BLaER1 treated with 17β-estradiol and CSF1 and Interleukin-3, amounts not matched to agents 10 nM and 100 nM (cell line): ENCODE results near the gene CREB1.

Source experiments
- H3K27ac ChIP-seq, 11 experiments: shearing (Covaris generic); formaldehyde crosslinking; 2 replicates each; pipeline ENCODE4 v1.8.1; 2022
- H3K27me3 ChIP-seq, 11 experiments: shearing (Covaris generic); formaldehyde crosslinking; 2 replicates each; pipeline ENCODE4 v1.8.1; 2022
- H3K36me3 ChIP-seq, 11 experiments: shearing (Covaris generic); formaldehyde crosslinking; 2 replicates each; pipeline ENCODE4 v1.8.1; 2022
- H3K4me1 ChIP-seq, 10 experiments: shearing (Covaris generic); formaldehyde crosslinking; 2 replicates each; pipeline ENCODE4 v1.8.1; 2022
- H3K4me2 ChIP-seq, 11 experiments: shearing (Covaris generic); formaldehyde crosslinking; 2 replicates each; pipeline ENCODE4 v1.8.1; 2022
- H3K4me3 ChIP-seq, 10 experiments: shearing (Covaris generic); formaldehyde crosslinking; 2 replicates each; pipeline ENCODE4 v1.8.1; 2022
- H3K9ac ChIP-seq, 11 experiments: shearing (Covaris generic); formaldehyde crosslinking; 2 replicates each; pipeline ENCODE4 v1.8.1; 2022
- H3K9me3 ChIP-seq, 11 experiments: shearing (Covaris generic); formaldehyde crosslinking; replicated peaks in 1 of 11; 2 replicates each; pipeline ENCODE4 v1.8.1; 2022
- H4K20me1 ChIP-seq, 11 experiments: shearing (Covaris generic); formaldehyde crosslinking; 2 replicates each; pipeline ENCODE4 v1.8.1; 2022
- Cebpa-rat ChIP-seq, 11 experiments: shearing (Covaris generic); IDR thresholded peaks; 2 replicates each; pipeline ENCODE4 v1.8.1; 2022

CREB1 gene

GRCh38 chr2:207541933-207542332, 12.2 kb downstream of the CREB1 start:
- H3K27ac ChIP-seq, result no peak overlapping the region
- peaks cover 65 to 100% (median 96%) of the 10 kb centered on the region in 11 experiments; a peak in 21 of 22 replicates for H4K20me1 ChIP-seq
- H3K4me2 ChIP-seq, result no peak overlapping the region
- peaks cover 0 to 44% (median 20%) of the 10 kb centered on the region in 11 experiments; a peak in 12 of 22 replicates for H3K9me3 ChIP-seq
- no peak for TF ChIP-seq Cebpa-rat (IDR thresholded peaks at IDR 0.05)
- H3K9ac ChIP-seq, result no peak overlapping the region
- no peak overlapping the region for H3K4me3 ChIP-seq
- peaks cover 13 to 93% (median 74%) of the 10 kb centered on the region in 11 experiments; a peak in 21 of 22 replicates for H3K36me3 ChIP-seq
- peaks cover 0 to 14% (median 2%) of the 10 kb centered on the region in 10 experiments; a peak in 9 of 20 replicates for H3K4me1 ChIP-seq
- H3K27me3 ChIP-seq, result no peaks in the 10 kb centered on the region

DNA sequence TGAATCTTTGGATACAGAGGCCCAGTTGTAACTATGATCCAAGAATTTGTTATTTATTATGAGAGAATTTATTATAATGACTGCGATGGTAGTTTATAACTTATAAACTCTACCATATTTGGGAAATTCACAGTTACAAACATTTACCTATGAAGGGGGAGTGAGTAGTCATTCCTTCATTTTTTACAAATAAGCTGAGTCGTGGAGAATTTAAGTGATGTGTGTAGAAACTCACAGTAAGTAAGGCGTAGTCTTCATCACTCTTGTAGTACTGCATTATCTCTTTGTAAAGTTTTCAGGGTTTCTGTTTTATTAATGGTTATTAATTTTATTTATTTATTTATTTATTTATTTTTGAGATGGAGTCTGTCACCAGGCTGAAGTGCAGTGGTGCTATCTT, 13.5 kb downstream of the CREB1 start:
- peaks cover 63 to 100% (median 98%) of the 10 kb centered on the region in 11 experiments; a peak in 21 of 22 replicates for H4K20me1 ChIP-seq
- H3K9ac ChIP-seq, result no peak overlapping the region
- no peak for TF ChIP-seq Cebpa-rat (IDR thresholded peaks at IDR 0.05)
- H3K9me3 ChIP-seq, result peaks cover 0 to 40% (median 15%) of the 10 kb centered on the region in 11 experiments; a peak in 10 of 22 replicates
- H3K4me3 ChIP-seq, result no peak overlapping the region
- H3K27ac ChIP-seq, result no peak overlapping the region
- H3K4me1 ChIP-seq, result peaks cover 0 to 19% (median 7%) of the 10 kb centered on the region in 10 experiments; a peak in 13 of 20 replicates
- no peak overlapping the region for H3K4me2 ChIP-seq
- peaks cover 10 to 86% (median 61%) of the 10 kb centered on the region in 11 experiments; a peak in 21 of 22 replicates for H3K36me3 ChIP-seq
- no peaks in the 10 kb centered on the region for H3K27me3 ChIP-seq

GRCh38 chr2:207546822-207547221, 17.1 kb downstream of the CREB1 start:
- no peak overlapping the region for H3K9ac ChIP-seq
- no peak for TF ChIP-seq Cebpa-rat (IDR thresholded peaks at IDR 0.05)
- H3K4me3 ChIP-seq, result no peak overlapping the region
- H3K27me3 ChIP-seq, result no peaks in the 10 kb centered on the region
- H3K27ac ChIP-seq, result no peak overlapping the region
- peaks cover 0 to 27% (median 9%) of the 10 kb centered on the region in 10 experiments; a peak in 13 of 20 replicates for H3K4me1 ChIP-seq
- peaks cover 62 to 100% (median 98%) of the 10 kb centered on the region in 11 experiments; a peak in 21 of 22 replicates for H4K20me1 ChIP-seq
- H3K9me3 ChIP-seq, result peaks cover 0 to 22% (median 8%) of the 10 kb centered on the region in 11 experiments; a peak in 7 of 22 replicates
- H3K4me2 ChIP-seq, result peak overlapping the region in 2 of 11 experiments; percentile 6 to 38; a peak in 1 of 22 replicates
- H3K36me3 ChIP-seq, result peaks cover 10 to 73% (median 41%) of the 10 kb centered on the region in 11 experiments; a peak in 21 of 22 replicates

DNA sequence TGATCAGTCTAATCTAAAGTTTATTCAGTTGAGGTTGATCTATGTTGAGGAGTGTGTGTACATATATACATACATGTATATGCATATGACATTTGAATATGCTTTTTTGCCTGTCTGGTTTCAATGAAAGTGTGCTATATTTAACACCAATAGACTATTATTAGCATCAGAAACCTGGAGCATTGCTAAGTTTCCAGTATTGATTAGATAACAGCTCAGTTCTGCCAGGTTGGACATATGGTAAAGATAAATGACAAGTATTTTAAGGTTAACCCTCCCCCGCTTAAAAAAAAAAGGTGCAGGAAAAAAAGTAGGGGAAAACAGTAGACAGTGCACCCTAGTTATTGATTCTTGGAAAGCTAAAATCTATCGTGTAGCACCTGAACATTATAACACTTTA, 19.4 kb downstream of the CREB1 start:
- no peak overlapping the region for H3K4me3 ChIP-seq
- peaks cover 10 to 64% (median 29%) of the 10 kb centered on the region in 11 experiments; a peak in 20 of 22 replicates for H3K36me3 ChIP-seq
- H3K9ac ChIP-seq, result no peak overlapping the region
- H3K27ac ChIP-seq, result no peak overlapping the region
- peaks cover 58 to 100% (median 95%) of the 10 kb centered on the region in 11 experiments; a peak in 21 of 22 replicates for H4K20me1 ChIP-seq
- H3K4me1 ChIP-seq, result peaks cover 0 to 27% (median 9%) of the 10 kb centered on the region in 10 experiments; a peak in 13 of 20 replicates
- H3K27me3 ChIP-seq, result no peaks in the 10 kb centered on the region
- H3K9me3 ChIP-seq, result peaks cover 0 to 8% (median 0%) of the 10 kb centered on the region in 11 experiments; a peak in 3 of 22 replicates
- TF ChIP-seq Cebpa-rat (IDR thresholded peaks at IDR 0.05), result no peak
- H3K4me2 ChIP-seq, result no peak overlapping the region

GRCh38 chr2:207558079-207558491, 28.3 kb downstream of the CREB1 start:
- Histone ChIP-seq H3K9me3 (no peaks in the 10 kb centered on the region), H3K9ac (no peak overlapping the region), H3K27me3 (no peaks in the 10 kb centered on the region), H4K20me1 (peaks cover 11 to 48% (median 36%) of the 10 kb centered on the region in 11 experiments; a peak in 18 of 22 replicates), H3K27ac (no peak overlapping the region), H3K4me2 (no peak overlapping the region), H3K36me3 (peaks cover 69 to 93% (median 79%) of the 10 kb centered on the region in 11 experiments), H3K4me1 (peaks cover 0 to 22% (median 3%) of the 10 kb centered on the region in 10 experiments; a peak in 8 of 20 replicates), H3K4me3 (no peak overlapping the region)
- no peak for TF ChIP-seq Cebpa-rat (IDR thresholded peaks at IDR 0.05)

GRCh38 chr2:207561386-207562080, 31.8 kb downstream of the CREB1 start:
- Histone ChIP-seq H3K9ac (no peak overlapping the region), H3K9me3 (no peaks in the 10 kb centered on the region), H3K4me1 (peaks cover 0 to 18% (median 2%) of the 10 kb centered on the region in 10 experiments; a peak in 8 of 20 replicates), H3K4me2 (no peak overlapping the region), H3K36me3 (peaks cover 81 to 100% (median 92%) of the 10 kb centered on the region in 11 experiments), H3K4me3 (no peak overlapping the region), H3K27me3 (no peaks in the 10 kb centered on the region), H4K20me1 (peaks cover 0 to 22% (median 17%) of the 10 kb centered on the region in 11 experiments; a peak in 13 of 22 replicates), H3K27ac (no peak overlapping the region)
- TF ChIP-seq Cebpa-rat (IDR thresholded peaks at IDR 0.05), result no peak

DNA sequence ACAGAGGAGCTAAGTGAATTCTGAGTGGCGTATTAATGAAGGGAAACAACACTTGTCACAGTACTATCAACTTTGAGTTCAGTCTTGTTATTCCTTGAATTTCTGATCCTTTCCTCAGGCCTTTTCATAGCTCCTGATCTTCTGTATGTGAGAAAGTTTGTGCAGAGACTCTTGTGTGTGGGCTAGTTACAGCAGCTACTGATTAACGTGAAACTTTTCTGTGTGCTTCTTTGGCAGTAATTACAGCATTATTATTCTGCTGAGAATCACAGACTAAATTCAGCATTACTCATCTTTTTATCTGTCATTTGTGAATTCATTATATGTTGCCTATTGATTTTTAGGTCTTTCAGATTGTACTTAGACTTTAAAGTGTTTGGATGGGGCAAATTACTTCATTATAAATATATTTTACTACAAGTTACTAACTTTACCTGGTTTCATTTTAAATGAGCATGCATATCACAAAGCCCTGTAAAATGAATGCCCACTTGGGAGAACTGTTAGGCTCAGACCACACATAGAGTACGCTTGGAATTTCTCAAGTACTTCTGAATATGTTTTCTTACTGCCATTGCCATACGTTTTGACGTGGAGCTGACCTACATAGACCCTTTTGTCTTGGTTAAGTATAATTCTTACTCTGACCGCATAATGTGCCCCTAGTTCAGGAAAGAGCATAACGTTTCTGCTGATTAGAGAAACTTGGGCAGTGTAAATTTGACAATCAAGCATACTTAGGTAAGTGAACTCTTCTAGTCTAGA, 36.2 kb downstream of the CREB1 start:
- Histone ChIP-seq H3K27me3 (no peaks in the 10 kb centered on the region), H3K4me3 (no peak overlapping the region), H3K36me3 (peaks cover 86 to 100% (median 94%) of the 10 kb centered on the region in 11 experiments), H4K20me1 (peaks cover 0 to 17% (median 0%) of the 10 kb centered on the region in 11 experiments; a peak in 5 of 22 replicates), H3K4me2 (no peak overlapping the region), H3K4me1 (peaks cover 0 to 7% (median 0%) of the 10 kb centered on the region in 10 experiments; a peak in 5 of 20 replicates), H3K9ac (no peak overlapping the region), H3K27ac (no peak overlapping the region), H3K9me3 (no peaks in the 10 kb centered on the region)
- TF ChIP-seq Cebpa-rat (IDR thresholded peaks at IDR 0.05), result no peak

DNA sequence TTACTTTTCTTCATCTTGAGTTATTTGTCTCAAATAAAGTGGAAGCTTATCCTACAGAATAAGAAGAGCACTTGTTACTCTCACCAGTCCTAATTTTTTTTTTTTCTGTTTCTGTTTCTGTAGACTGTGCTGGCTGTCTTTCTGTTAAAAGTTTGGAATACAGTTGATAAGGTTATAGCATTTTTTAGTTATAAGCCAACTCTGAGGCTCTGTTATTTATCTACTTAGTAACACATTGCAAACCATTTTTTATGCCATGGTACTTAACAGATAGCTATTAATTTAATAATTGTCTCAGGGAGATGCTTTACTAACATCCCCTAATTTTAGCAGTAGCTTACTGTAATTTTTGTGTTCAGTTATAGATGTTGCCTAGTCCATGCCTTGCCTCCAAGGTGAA, 37.9 kb downstream of the CREB1 start:
- Histone ChIP-seq H3K4me1 (no peaks in the 10 kb centered on the region), H3K9ac (no peak overlapping the region), H3K27me3 (no peaks in the 10 kb centered on the region), H3K4me3 (no peak overlapping the region), H3K36me3 (peaks cover 88 to 100% (median 94%) of the 10 kb centered on the region in 11 experiments), H3K27ac (no peak overlapping the region), H3K4me2 (no peak overlapping the region), H3K9me3 (no peaks in the 10 kb centered on the region), H4K20me1 (peaks cover 0 to 19% (median 3%) of the 10 kb centered on the region in 11 experiments; a peak in 6 of 22 replicates)
- TF ChIP-seq Cebpa-rat (IDR thresholded peaks at IDR 0.05), result no peak
